GM19351 (cell line): ENCODE measurements around the gene TYK2.
"Not testable (repeated sequence)": the region's sequence is repeated elsewhere in the genome, so short reads cannot be mapped to it uniquely, and the experiment has no call there.

Experiments used
- ATAC-seq: cut with Tn5 transposase; IDR thresholded peaks from one replicate; pipeline ENCODE4 v1.9.1; 2021; ENCODE audit warnings: mild to moderate bottlenecking, moderate library complexity; ENCODE audit not compliant: unreplicated experiment

TYK2 gene

DNA sequence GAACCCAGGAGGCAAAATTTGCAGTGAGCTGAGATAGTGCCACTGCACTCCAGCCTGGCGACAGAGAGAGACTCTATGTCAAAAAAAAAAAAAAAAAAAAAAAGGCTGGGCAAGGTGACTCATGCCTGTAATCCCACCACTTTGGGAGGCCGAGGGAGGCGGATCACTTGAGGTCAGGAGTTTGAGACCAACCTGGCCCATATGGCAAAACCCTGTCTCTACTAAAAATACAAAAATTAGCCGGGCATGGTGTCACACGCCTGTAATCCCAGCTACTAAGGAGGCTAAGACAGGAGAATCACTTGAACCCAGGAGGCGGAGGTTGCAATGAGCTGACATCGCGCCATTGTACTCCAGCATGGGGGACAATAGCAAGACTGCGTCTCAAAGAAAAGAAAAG is 43.6 kb downstream of the TYK2 start:
- ATAC-seq: not testable (repeated sequence)

DNA sequence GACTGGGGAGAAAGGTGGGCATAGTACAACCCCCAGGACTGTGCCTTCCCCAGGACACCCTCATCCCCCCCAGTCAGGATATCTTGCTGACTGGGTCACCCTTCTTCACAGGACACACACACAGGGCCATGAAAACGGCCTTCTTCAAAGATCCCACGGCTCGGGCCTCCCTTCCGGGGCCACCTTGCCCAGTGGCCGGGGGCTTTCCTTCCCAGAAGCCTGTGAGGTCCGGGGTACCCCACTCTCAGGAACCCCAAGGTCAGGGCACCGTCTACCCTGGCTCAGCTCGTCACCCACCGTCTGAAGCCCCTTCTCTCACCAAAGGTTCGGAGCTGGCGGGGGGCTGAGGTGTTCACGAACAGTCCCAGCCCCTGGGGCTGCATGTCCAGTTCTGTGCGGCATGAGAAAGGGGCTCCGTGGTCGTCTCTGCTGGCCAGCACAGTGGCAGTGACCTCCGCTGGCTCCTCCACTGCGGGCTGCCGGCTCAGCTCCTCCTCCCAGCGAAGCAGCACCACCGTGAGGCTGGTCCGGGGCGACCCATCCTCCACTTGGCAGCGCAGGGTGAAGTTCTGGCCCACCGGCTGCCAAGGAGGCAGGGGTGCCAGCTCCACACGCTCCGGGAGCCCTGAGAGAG is 44.9 kb downstream of the TYK2 start:
- no peak for ATAC-seq

- no peak for ATAC-seq
These were observed 45.6 kb downstream of the TYK2 start for GRCh38 chr19:10334588-10335351.

- ATAC-seq: no peak
These were observed 46.4 kb downstream of the TYK2 start for GRCh38 chr19:10333758-10334587.

GRCh38 chr19:10332965-10333757 is 47.2 kb downstream of the TYK2 start, which contains the start of gene RAVER1:
Gene RAVER1 (minus strand): TSS chr19:10333529. CDS start chr19:10333507, 22 bp downstream.
- ATAC-seq: peak; percentile 83

DNA sequence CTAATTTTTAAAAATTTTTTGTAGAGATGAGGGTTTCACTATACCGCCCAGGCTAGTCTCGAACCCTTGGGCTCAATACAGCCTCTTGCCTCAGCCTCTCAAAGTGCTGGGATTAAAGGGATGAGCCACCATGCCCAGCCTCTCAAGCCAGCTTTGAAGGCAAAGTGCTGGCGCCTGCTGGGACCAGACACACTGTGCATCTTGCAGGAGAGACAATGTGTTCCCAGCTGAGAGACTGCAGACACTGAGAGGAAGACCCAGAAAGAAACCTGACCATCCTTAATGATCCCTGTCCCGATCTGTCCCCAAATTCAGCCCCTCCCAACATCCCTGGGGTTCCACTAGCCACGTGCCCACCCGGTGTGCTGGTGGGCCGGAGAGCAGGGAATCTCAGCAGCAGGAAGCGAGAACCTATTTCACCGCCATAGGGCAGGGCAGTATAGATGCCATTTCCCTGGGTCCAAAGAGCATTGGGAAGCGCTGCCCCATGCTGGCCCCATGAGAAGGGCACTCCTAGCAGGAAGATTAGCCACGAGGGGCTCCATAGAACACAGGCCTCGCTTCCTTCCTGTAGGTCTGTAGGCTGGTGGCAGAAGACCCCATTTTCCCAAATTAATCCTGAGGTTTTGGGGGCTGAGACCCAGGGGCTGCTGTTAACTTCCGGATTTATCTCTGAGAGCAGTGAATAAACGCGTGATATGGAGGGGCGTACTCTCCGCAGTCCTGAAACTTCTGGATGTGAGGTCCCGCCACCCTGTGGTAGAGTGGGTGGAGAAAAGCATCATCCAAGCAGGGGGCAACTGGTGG is 48.0 kb downstream of the TYK2 start:
- no peak for ATAC-seq

DNA sequence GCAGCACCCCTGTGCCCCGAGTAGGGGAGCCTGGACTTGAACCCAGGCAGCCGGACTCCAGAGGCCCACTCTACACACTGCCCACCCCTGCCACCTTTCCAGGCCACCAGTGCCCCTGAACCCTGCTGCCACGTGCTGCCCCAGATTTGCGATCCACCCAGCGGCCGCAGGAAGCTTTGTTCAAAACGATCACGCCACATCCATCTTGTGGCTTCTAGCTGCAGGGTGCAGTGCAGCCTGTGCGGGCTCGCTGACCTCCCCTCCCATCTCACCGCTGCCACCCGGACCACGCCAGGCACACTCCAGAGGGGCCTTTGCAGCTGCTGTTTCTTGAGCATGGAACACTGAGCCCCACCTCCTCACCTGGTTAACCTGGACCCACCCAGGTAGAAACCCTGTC is 50.8 kb downstream of the TYK2 start:
- no peak for ATAC-seq

- ATAC-seq: no peak
These were observed 51.6 kb downstream of the TYK2 start for GRCh38 chr19:10328558-10329429.

GRCh38 chr19:10327793-10328192 is 52.6 kb downstream of the TYK2 start:
- no peak for ATAC-seq

- ATAC-seq: no peak
These were observed 54.6 kb downstream of the TYK2 start for GRCh38 chr19:10325732-10326131.

- no peak for ATAC-seq
These were observed 58.2 kb downstream of the TYK2 start for GRCh38 chr19:10321874-10322835.

DNA sequence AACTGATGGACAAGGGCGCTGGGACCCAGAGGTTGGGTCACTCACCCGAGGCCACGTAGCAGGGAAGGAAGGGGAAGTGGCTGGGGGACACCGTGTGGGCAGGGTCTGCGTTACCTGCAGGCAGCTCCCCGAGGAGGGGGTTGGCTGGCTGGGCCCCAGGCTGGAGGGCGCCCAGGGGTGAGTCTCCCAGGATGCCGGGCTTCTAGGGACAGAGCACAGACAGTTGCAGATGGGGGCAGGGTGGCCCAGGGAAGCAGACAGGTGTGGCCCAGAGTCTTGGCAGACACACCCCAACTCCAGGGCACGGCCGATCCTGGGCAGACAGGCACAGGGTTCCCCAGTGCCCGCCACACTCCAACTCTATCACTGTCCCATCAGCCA is 59.0 kb downstream of the TYK2 start:
- no peak for ATAC-seq

DNA sequence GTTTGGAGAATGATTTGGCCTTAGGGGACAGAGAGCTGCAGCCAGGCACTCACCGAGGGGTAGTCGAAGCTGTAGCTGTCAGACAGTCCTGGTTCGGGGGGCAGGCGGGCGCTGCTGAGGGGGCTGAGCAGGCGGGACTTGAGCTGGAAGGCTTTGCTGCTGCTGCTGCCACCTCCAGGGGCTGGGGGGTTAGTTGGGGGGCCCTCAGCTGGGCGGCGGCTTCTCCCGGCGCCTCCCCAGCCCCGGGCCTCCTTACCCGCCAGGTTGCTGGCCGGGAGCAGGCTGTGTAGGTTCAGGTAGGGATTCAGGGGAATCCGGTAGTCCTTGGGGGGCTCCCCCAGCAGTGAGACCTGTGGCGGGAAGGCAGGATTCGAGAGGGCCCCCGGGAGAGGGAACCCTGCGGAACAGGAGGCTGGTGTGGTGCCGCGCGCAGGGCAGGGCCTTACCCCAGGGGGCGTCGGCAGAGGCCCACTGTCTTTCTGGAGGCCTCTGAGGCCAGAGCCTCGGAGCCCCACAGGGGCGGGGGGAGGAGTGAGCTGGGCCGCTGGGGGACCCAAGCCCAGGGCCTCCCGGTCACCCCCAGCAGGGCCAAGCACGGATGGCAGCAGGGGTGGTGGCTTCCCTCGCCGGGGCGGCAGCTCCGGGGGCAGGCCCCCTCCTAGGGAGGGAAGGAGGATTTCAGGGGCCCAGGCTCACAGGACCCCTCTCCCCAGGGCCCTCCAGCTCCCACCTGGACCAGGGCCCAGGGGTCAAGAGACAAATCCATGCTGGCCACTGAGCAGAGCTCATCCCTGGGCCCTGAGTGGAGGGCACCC is 59.6 kb downstream of the TYK2 start:
- ATAC-seq: no peak

GRCh38 chr19:10318807-10319682 is 61.3 kb downstream of the TYK2 start:
- ATAC-seq: no peak

GRCh38 chr19:10317857-10318462 is 62.4 kb downstream of the TYK2 start:
- no peak for ATAC-seq
